ENCODE measurements around the gene PIGQ.

DNA sequence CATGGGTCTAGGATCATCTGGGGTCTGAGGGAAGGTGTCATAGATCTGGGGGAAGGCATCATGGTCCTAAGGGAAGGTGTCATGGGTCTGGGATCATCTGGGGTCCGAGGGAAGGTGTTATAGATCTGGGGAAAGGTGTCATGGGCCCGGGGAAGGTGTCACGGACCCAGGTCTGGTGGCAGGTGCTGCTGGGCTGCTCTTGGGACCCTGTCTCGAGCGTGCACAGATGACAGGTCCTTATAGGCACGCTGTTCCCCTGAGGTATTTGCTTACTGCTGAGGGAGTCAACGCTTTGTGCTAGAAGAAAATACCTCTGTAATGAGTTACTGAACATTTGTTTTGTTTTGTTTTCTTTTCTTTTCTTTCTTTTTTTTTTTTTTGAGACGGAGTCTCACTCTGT, 21.5 kb downstream of the PIGQ start:
- TF ChIP-seq POLR2AphosphoS5 (IDR thresholded peaks at IDR 0.05; ENCODE audit: low read depth, low read length) (no peak), POLR2A (IDR thresholded peaks at IDR 0.05; ENCODE audit: low read depth, low read length) (no peak)
